Keratinocyte (primary cell): Measurements from ENCODE around the gene IL1RL1. TPM values are rescaled to one million over a fixed set of nuclear protein-coding genes. Genes with fewer than 3 reads are reported as not detected.

Experiments used
- DNase-seq: peaks from one replicate; pipeline ENCODE4 v3.0.0-alpha.2; 2011; ENCODE audit warnings: low read depth, missing footprints, low spot score
- FAIRE-seq: peaks from 2 replicates; lab custom pipeline; 2011; peaks lifted over from hg19 to GRCh38; lab: Jason Lieb, UNC
- H2AFZ ChIP-seq: 2 replicates; pipeline ENCODE4 v1.6.0; 2012; ENCODE audit warnings: low read length, control low read depth, inconsistent platforms; ENCODE audit not compliant: control insufficient read depth
- H3K27ac ChIP-seq: 2 replicates; pipeline ENCODE4 v1.5.1; 2011; ENCODE audit warnings: low read length; ENCODE audit not compliant: control insufficient read depth, insufficient read depth
- H3K27me3 ChIP-seq: 3 replicates; pipeline ENCODE4 v1.6.0; 2011; ENCODE audit warnings: low read length; ENCODE audit not compliant: control insufficient read depth, insufficient read depth; ENCODE audit errors: extremely low read depth
- H3K36me3 ChIP-seq, 2 experiments: 2 replicates in 1 of 2; 3 replicates in 1 of 2; pipeline ENCODE4 v1.5.1; 2011; ENCODE audit warnings: low read length in 2 of 2, mild to moderate bottlenecking in 1 of 2; ENCODE audit not compliant: control insufficient read depth in 2 of 2, insufficient read depth in 2 of 2; ENCODE audit errors: extremely low read depth in 1 of 2
- H3K4me1 ChIP-seq: 3 replicates; pipeline ENCODE4 v1.5.1; 2011; ENCODE audit warnings: low read length; ENCODE audit not compliant: control insufficient read depth, insufficient read depth; ENCODE audit errors: extremely low read depth
- H3K4me2 ChIP-seq: 3 replicates; pipeline ENCODE4 v1.6.0; 2011; ENCODE audit warnings: low read depth, low read length; ENCODE audit not compliant: control insufficient read depth, insufficient read depth; ENCODE audit errors: extremely low read depth
- H3K4me3 ChIP-seq, 3 experiments: fragments of 200-600 bp in 1 of 3; sonication (generic) in 1 of 3; 2 replicates in 2 of 3; 3 replicates in 1 of 3; pipeline ENCODE4 v1.5.1; 2011 to 2016; ENCODE audit warnings: low read length in 3 of 3, mild to moderate bottlenecking in 3 of 3, control low read depth in 2 of 3, inconsistent platforms in 1 of 3, low read depth in 1 of 3, mixed read lengths in 1 of 3, mixed run types in 1 of 3, moderate library complexity in 1 of 3; ENCODE audit not compliant: control insufficient read depth in 2 of 3, insufficient read depth in 2 of 3; ENCODE audit errors: extremely low read depth in 1 of 3
- H3K79me2 ChIP-seq: 2 replicates; pipeline ENCODE4 v1.6.0; 2012; ENCODE audit warnings: low read length; ENCODE audit not compliant: control insufficient read depth, insufficient read depth
- H3K9ac ChIP-seq: 3 replicates; pipeline ENCODE4 v1.6.0; 2011; ENCODE audit warnings: low read length; ENCODE audit not compliant: control insufficient read depth, insufficient read depth; ENCODE audit errors: extremely low read depth
- H3K9me1 ChIP-seq: 3 replicates; pipeline ENCODE4 v1.6.0; 2011; ENCODE audit warnings: low read length; ENCODE audit not compliant: control insufficient read depth, insufficient read depth; ENCODE audit errors: extremely low read depth
- H3K9me3 ChIP-seq: 2 replicates; pipeline ENCODE4 v1.5.1; 2012; ENCODE audit warnings: low read depth, low read length; ENCODE audit not compliant: control insufficient read depth
- H4K20me1 ChIP-seq: 3 replicates; pipeline ENCODE4 v1.6.0; 2011; ENCODE audit warnings: low read length; ENCODE audit not compliant: control insufficient read depth, insufficient read depth; ENCODE audit errors: extremely low read depth
- EZH2 ChIP-seq: IDR thresholded peaks from one replicate; pipeline ENCODE4 v1.6.1; 2012; ENCODE audit warnings: inconsistent platforms, mild to moderate bottlenecking, low read length, moderate library complexity
- dilution Hi-C: fragments of 300-500 bp; cut with MboI; formaldehyde crosslinking; loops from one replicate; pipeline ENCODE4 v1.7.0; 2020; ENCODE audit warnings: low sequenced_read_pairs; ENCODE audit not compliant: extremely low pct_ligation_motif_present
- polyA plus RNA-seq, 5 experiments: library from polyadenylated mRNA; depleted of rRNA in 3 of 5; stranded (reverse) in 3 of 5; stranded (forward) in 1 of 5; unstranded in 1 of 5; fragments of >200 nt; gene quantifications; 1 replicate in 1 of 5; 2 replicates in 3 of 5; 3 replicates in 1 of 5; pipeline versions ENCODE4 v1.2.1 to v1.2.3, GENCODE V29; 2011 to 2012; ENCODE audit warnings: missing spikeins in 2 of 5, low read depth in 1 of 5, low replicate concordance in 1 of 5
- TF ChIP-seq, protein P1 (sequence below), 3 experiments: IDR thresholded peaks in 1 of 3; conservative IDR thresholded peaks in 1 of 3; optimal IDR thresholded peaks in 1 of 3; 2 replicates in 2 of 3; 3 replicates in 1 of 3; pipeline versions ENCODE3 to v1.5.1; 2011; ENCODE audit warnings: low read length in 3 of 3, mild to moderate bottlenecking in 3 of 3, moderate library complexity in 2 of 3, control low read depth in 1 of 3, inconsistent platforms in 1 of 3; ENCODE audit not compliant: insufficient read depth in 2 of 3; ENCODE audit errors: extremely low read depth in 1 of 3

Gene IL1RL1
- polyA plus RNA-seq, 1 donor (not counting 4 experiments of a cell fraction or from before 2014, with no cell fraction given) = 0.93 TPM

DNA sequence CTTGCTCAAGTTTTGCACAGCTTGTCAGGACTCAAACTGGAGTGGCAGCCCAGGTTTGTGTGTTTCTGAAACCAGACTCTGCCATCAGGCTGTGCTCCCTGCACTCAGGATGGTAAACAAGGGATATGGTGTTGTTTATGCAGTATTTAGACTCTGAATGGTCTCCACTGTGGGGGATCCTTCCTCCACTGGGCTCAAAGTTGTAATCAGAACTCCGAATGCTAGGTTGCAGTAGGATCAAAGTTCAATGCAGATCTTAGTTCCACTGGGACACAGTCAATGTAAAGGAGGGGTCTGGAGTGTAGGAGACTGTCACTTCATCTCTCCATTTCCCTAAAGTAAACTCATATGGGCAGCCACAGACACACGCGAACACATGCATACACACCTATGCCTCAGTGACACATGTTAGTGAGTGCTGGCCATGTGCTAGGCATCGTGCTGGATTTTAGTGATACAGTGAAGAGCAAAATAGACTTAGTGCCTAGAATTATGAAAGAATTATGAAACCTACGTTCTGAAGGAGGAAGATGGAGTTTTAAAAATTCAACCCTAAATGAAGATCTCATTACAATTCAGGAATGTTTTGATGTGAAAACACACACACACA, 50.4 kb downstream of the IL1RL1 start:
- dilution Hi-C loops = no loop called here

DNA sequence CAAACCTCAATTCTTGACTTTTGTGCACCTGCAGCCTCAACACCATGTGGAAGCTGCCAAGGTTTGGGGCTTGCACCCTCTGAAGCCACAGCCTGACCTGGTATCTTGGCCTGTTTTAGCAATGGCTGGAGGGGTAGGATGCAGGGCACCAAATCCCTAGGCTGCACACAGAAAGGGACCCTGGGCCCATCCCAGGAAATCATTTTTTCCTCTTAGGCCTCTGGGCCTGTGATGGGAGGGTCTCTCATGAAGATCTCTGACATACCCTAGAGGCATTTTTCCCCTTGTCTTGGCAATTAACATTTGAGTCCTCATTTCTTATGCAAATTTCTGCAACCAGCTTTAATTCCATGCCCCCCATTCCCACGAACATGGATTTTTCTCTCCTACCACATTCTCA, 54.4 kb downstream of the IL1RL1 start:
- Histone ChIP-seq H3K9me1 (no peaks in the 10 kb centered on the region), H3K27ac (no peak overlapping the region), H4K20me1 (no peaks in the 10 kb centered on the region), H3K9ac (no peak overlapping the region), H2AFZ (no peak overlapping the region), H3K36me3 (peaks cover 0 to 2% of the 10 kb centered on the region in 2 experiments), H3K79me2 (no peaks in the 10 kb centered on the region), H3K4me2 (no peak overlapping the region), H3K4me3 (no peak overlapping the region), H3K4me1 (no peaks in the 10 kb centered on the region), H3K9me3 (peaks cover 2% of the 10 kb centered on the region), H3K27me3 (no peaks in the 10 kb centered on the region)
- dilution Hi-C loops = no loop called here
- no peak for DNase-seq
- TF ChIP-seq, protein P1, sequence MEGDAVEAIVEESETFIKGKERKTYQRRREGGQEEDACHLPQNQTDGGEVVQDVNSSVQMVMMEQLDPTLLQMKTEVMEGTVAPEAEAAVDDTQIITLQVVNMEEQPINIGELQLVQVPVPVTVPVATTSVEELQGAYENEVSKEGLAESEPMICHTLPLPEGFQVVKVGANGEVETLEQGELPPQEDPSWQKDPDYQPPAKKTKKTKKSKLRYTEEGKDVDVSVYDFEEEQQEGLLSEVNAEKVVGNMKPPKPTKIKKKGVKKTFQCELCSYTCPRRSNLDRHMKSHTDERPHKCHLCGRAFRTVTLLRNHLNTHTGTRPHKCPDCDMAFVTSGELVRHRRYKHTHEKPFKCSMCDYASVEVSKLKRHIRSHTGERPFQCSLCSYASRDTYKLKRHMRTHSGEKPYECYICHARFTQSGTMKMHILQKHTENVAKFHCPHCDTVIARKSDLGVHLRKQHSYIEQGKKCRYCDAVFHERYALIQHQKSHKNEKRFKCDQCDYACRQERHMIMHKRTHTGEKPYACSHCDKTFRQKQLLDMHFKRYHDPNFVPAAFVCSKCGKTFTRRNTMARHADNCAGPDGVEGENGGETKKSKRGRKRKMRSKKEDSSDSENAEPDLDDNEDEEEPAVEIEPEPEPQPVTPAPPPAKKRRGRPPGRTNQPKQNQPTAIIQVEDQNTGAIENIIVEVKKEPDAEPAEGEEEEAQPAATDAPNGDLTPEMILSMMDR (optimal IDR thresholded peaks at IDR 0.05 in 1 of 3, IDR thresholded peaks at IDR 0.05 in 1 of 3, conservative IDR thresholded peaks at IDR 0.05 in 1 of 3; ENCODE audit: extremely low read depth in 1 of 3, insufficient read depth in 2 of 3, low read length in 3 of 3) = no peak
- TF ChIP-seq EZH2 = no peak
- FAIRE-seq = no peak

More for the DNA sequence above, 50.4 kb downstream of the IL1RL1 start:
- FAIRE-seq (no peak), DNase-seq (no peak)
- no peak overlapping the region for H2AFZ ChIP-seq
- TF ChIP-seq, protein P1 (optimal IDR thresholded peaks at IDR 0.05 in 1 of 3, IDR thresholded peaks at IDR 0.05 in 1 of 3, conservative IDR thresholded peaks at IDR 0.05 in 1 of 3; ENCODE audit: extremely low read depth in 1 of 3, insufficient read depth in 2 of 3, low read length in 3 of 3) = no peak
- no peak for TF ChIP-seq EZH2
- H3K27me3 ChIP-seq = no peaks in the 10 kb centered on the region
- H3K4me1 ChIP-seq = peaks cover 10% of the 10 kb centered on the region
- H3K9me3 ChIP-seq = peaks cover 2% of the 10 kb centered on the region
- H3K4me3 ChIP-seq = no peak overlapping the region
- H4K20me1 ChIP-seq = no peaks in the 10 kb centered on the region
- H3K79me2 ChIP-seq = no peaks in the 10 kb centered on the region
- no peak overlapping the region for H3K9ac ChIP-seq
- H3K9me1 ChIP-seq = no peaks in the 10 kb centered on the region
- H3K36me3 ChIP-seq = no peaks in the 10 kb centered on the region
- H3K4me2 ChIP-seq = no peak overlapping the region
- H3K27ac ChIP-seq = no peak overlapping the region
